Kidney (tissue), 14 donors: ENCODE measurements around the gene NT5DC2. TPM values are rescaled to one million over a fixed set of nuclear protein-coding genes. Genes with fewer than 3 reads are reported as not detected.

Experiments
- DNase-seq, 5 donors: peaks; one replicate each; pipeline ENCODE4 v3.0.0-alpha.2; 2013 to 2020
- FAIRE-seq: peaks from 2 replicates; lab custom pipeline; 2012; peaks lifted over from hg19 to GRCh38; lab: Jason Lieb, UNC
- H3K27ac ChIP-seq, 2 donors: one replicate each; pipeline ENCODE4 v1.7.0; 2013; ENCODE audit warnings: low read depth in 2 of 2, low read length in 2 of 2, inconsistent platforms in 1 of 2
- H3K27me3 ChIP-seq: one replicate; pipeline ENCODE4 v1.7.1; 2013; ENCODE audit warnings: low read length, inconsistent platforms; ENCODE audit not compliant: control insufficient read depth, insufficient read depth
- H3K36me3 ChIP-seq, 3 donors: one replicate each; pipeline versions ENCODE4 v1.7.0 to v1.7.1; 2013; ENCODE audit warnings: low read length in 3 of 3, control low read depth in 1 of 3, inconsistent platforms in 1 of 3; ENCODE audit not compliant: insufficient read depth in 3 of 3, control insufficient read depth in 2 of 3
- H3K4me1 ChIP-seq, 3 donors: one replicate each; pipeline versions ENCODE4 v1.7.0 to v1.7.1; 2013; ENCODE audit warnings: low read length in 3 of 3, inconsistent platforms in 1 of 3, low read depth in 1 of 3; ENCODE audit not compliant: control insufficient read depth in 2 of 3, insufficient read depth in 2 of 3
- H3K4me3 ChIP-seq, 3 donors: one replicate each; pipeline versions ENCODE4 v1.7.0 to v1.8.1; 2013; ENCODE audit warnings: low read length in 3 of 3, control low read depth in 1 of 3, inconsistent platforms in 1 of 3
- H3K9ac ChIP-seq, 3 donors: one replicate each; pipeline versions ENCODE4 v1.7.0 to v1.7.1; 2013; ENCODE audit warnings: low read length in 3 of 3, control low read depth in 1 of 3, inconsistent platforms in 1 of 3
- H3K9me3 ChIP-seq, 3 donors: one replicate each; pipeline versions ENCODE4 v1.7.0 to v1.7.1; 2013; ENCODE audit warnings: low read length in 3 of 3, control low read depth in 1 of 3, inconsistent platforms in 1 of 3; ENCODE audit not compliant: control insufficient read depth in 2 of 3, insufficient read depth in 1 of 3
- CTCF ChIP-seq: IDR thresholded peaks from 3 replicates; pipeline ENCODE4 v1.5.1; 2012; ENCODE audit warnings: mild to moderate bottlenecking, moderate library complexity, borderline replicate concordance; ENCODE audit not compliant: insufficient read depth; ENCODE audit errors: extremely low read depth
- intact Hi-C: fragments of 100-400 bp; cut with DNase I; formaldehyde crosslinking; loops from one replicate; pipeline ENCODE4 v1.11.1; 2022
- polyA plus RNA-seq: library from polyadenylated mRNA; stranded (reverse); fragments of 350-450 nt; fragmentation: Illumina TruSeq; extraction: RNeasy Lipid Tissue Mini Kit (QIAGEN cat#74804); gene quantifications from one replicate; pipeline ENCODE4 v1.2.3, GENCODE V29; 2014; ENCODE audit warnings: low read depth, low replicate concordance; ENCODE audit not compliant: insufficient read depth
- total RNA-seq: library from RNA; stranded (reverse); fragmentation: NEBNext Ultra II Directional; extraction: Animal tissue kit (Norgen Biotek cat#: 25700); gene quantifications from one replicate; pipeline ENCODE4 v1.2.1, GENCODE V29; 2021
- donor health status: control.
- donor health status: control.
- donor health status: control.
- donor health status: control.
- donor health status: control.
- donor health status: DM: yes; HTN: yes; CAD: no.
- donor health status: Normal renal cell carcinoma (clear cell type).

The NT5DC2 gene
- total and polyA plus RNA-seq, 2 donors from 2014 or later, result 47.3 to 75.7 TPM

- DNase-seq, result no peak
- intact Hi-C loops, result no loop called here
- no peak for FAIRE-seq
- no peak overlapping the region for H3K4me3 ChIP-seq
- H3K4me1 ChIP-seq, result no peaks in the 10 kb centered on the region
- no peaks in the 10 kb centered on the region for H3K9me3 ChIP-seq
- no peaks in the 10 kb centered on the region for H3K36me3 ChIP-seq
- no peak overlapping the region for H3K27ac ChIP-seq
- H3K27me3 ChIP-seq, result no peaks in the 10 kb centered on the region
- no peak overlapping the region for H3K9ac ChIP-seq
- TF ChIP-seq CTCF, result no peak
These were observed 23.8 kb downstream of the NT5DC2 start for GRCh38 chr3:52509753-52510328.

GRCh38 chr3:52507359-52507758 lies 26.3 kb downstream of the NT5DC2 start:
- no peaks in the 10 kb centered on the region for H3K4me1 ChIP-seq
- no peaks in the 10 kb centered on the region for H3K27me3 ChIP-seq
- no peak for DNase-seq
- H3K36me3 ChIP-seq, result no peaks in the 10 kb centered on the region
- no peak overlapping the region for H3K27ac ChIP-seq
- H3K9ac ChIP-seq, result no peak overlapping the region
- no peaks in the 10 kb centered on the region for H3K9me3 ChIP-seq
- FAIRE-seq, result no peak
- intact Hi-C loops, result no loop called here
- no peak for TF ChIP-seq CTCF
- H3K4me3 ChIP-seq, result no peak overlapping the region

DNA sequence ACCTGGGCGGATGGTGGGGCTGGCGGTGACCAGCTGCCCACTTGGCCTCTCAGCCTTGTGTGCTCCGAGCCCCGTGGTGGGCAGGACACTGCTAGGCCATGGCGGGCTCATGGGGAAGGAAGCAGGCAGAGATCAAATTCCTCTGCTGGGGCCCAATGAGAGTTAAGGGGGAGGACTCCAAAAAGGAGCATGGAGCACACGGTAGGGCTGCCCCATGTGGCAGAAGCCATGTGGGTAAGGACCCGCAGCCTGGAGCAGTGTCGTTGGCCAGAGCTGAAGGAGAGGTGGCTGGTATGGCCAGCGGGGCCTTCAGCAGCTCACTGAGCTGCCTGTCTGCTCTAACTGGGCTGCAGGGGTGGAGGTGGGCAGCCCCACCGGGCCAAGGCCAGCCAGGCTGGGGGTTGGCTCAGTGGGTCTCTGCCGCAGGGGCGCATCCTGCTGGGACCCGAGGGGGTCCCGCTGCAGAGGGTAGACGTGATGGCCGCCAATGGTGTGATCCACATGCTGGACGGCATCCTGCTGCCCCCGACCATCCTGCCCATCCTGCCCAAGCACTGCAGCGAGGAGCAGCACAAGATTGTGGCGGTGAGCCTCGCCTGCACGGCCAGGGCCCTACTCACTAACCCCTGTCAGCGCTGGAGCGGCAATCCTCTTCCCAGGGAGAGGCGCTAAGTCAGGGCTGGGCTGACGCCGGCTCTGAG lies 27.2 kb downstream of the NT5DC2 start:
- TF ChIP-seq CTCF, result no peak
- H3K36me3 ChIP-seq, result no peaks in the 10 kb centered on the region
- no peak overlapping the region for H3K9ac ChIP-seq
- H3K27ac ChIP-seq, result no peak overlapping the region
- no peaks in the 10 kb centered on the region for H3K9me3 ChIP-seq
- H3K4me1 ChIP-seq, result no peaks in the 10 kb centered on the region
- intact Hi-C loops, result no loop called here
- no peak overlapping the region for H3K4me3 ChIP-seq
- FAIRE-seq (no peak), DNase-seq (no peak)
- H3K27me3 ChIP-seq, result no peaks in the 10 kb centered on the region
